ENCODE results near the gene DCLK1.

Gene DCLK1

GRCh38 chr13:35770756-35771297 lies 360.4 kb downstream of the DCLK1 start:
- no peak overlapping the region for H3K27ac ChIP-seq
- CTCF ChIA-PET: no interaction called here
- no peak for TF ChIP-seq CTCF (conservative IDR thresholded peaks at IDR 0.05; ENCODE audit: low read depth)

GRCh38 chr13:35769812-35770211 lies 361.4 kb downstream of the DCLK1 start:
- POLR2A ChIA-PET (ENCODE audit: low non-redundant PET): no interaction called here

More at GRCh38 chr13:35770756-35771297, 360.4 kb downstream of the DCLK1 start:
- no peak for DNase-seq (ENCODE audit: low spot score)
- POLR2A ChIA-PET (ENCODE audit: low non-redundant PET): no interaction called here

DNA sequence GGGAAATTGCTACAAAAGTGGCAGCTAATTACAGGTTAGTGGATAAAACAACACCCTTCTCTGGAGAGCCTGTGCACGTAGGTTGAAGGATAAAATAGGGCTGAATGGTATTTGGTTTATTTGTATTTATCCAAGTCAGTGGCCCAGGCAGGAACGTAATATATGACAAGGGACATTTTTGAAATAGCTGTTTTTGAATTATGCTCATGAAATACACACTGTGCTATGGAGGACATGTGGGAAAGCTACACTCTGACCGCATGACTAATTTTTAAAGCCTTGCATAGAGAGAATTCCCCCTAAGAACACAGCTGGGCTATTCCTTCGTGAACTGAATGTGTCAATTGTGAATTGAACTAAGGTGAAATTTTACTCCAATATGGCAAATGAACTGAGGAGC lies 362.6 kb downstream of the DCLK1 start:
- CTCF ChIA-PET: no interaction called here
- no peak overlapping the region for H3K27ac ChIP-seq
- POLR2A ChIA-PET (ENCODE audit: low non-redundant PET): no interaction called here
- TF ChIP-seq CTCF (conservative IDR thresholded peaks at IDR 0.05; ENCODE audit: low read depth): no peak
- DNase-seq (ENCODE audit: low spot score): no peak

More at GRCh38 chr13:35769812-35770211, 361.4 kb downstream of the DCLK1 start:
- CTCF ChIA-PET: no interaction called here
- no peak overlapping the region for H3K27ac ChIP-seq
- no peak for DNase-seq (ENCODE audit: low spot score)
- TF ChIP-seq CTCF (conservative IDR thresholded peaks at IDR 0.05; ENCODE audit: low read depth): no peak

DNA sequence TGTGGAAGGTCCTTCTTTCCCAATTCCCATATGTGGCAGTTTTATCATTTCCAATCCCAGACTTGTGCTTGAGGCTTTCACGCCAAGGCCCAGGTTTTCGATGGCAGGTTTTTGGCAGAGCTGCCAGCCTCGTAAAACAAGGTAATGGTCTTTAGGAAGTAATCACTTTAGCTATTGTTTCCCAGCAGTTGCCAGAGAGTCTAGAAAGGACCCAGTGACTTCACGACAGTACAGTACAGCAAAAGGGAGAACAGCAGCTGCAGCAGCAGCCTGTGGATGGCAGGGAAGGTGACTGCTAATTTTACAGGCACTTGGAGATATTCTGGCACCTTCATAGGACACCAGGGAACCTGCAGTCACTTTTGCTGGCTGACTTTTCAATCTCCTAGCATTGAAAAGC lies 363.1 kb downstream of the DCLK1 start:
- DNase-seq (ENCODE audit: low spot score): no peak
- H3K27ac ChIP-seq: no peak overlapping the region
- ChIA-PET CTCF (no interaction called here), POLR2A (ENCODE audit: low non-redundant PET) (no interaction called here)
- TF ChIP-seq CTCF (conservative IDR thresholded peaks at IDR 0.05; ENCODE audit: low read depth): no peak

DNA sequence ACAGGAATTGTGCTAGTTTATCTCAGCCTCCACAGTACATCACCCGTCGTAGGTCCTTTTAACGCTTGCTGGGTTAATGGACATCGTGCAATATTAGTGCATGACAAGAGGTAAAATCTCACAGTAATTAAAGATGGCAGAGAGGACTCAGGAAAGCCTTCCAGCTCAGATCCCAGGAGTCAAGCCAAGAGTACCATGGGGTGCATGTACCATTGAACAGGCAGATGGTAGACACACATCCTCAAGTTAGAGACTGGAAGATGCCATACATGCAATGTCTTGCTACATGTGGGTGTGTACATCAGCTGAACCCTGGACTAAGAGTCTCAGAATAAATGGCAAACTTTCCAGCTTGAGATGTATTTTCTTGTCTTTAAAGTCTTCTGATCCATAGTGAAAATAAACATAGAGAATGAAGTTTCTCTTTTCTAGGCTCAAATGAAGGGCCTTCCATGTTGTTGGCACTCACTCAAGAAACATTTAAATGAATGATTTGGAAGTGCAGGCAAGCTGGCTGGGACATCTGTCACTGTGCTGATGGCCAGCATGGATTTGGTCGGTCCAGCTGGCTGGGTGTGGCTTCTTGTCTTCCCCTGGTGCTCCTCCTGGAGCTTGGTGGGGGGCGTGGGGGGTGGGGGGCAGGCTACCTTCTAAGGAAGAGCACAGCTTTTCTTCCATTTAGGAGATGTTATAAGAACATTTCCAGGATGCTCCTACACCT lies 363.8 kb downstream of the DCLK1 start:
- no peak for DNase-seq (ENCODE audit: low spot score)
- no peak overlapping the region for H3K27ac ChIP-seq
- POLR2A ChIA-PET (ENCODE audit: low non-redundant PET): interaction anchor here (0.6 kb wide), 1 partner anchor 1760 kb away, joined by 6 read pairs; no protein-coding TSS in a partner anchor
- TF ChIP-seq CTCF (conservative IDR thresholded peaks at IDR 0.05; ENCODE audit: low read depth): no peak
- CTCF ChIA-PET: no interaction called here

DNA sequence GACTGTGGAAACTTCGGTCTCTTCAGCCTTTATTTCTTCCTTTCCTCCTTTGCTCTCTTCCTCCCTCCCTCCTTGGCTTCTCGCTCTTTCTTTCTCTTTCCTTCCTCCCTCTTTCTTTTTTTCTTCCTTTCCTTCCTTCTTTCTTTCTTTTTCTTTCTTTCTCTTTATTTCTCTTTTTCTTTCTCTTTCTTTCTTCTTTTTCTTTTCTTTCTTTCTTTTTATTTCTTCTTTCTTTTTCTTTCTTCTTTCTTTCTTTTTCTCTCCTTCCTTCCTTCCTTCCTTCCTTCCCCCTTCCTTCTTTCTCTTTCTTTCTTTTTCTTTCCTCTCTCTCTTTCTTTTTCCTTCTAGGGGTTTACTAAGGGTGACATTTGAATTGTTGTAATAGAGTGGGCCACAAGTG lies 364.5 kb downstream of the DCLK1 start:
- no peak overlapping the region for H3K27ac ChIP-seq
- CTCF ChIA-PET: no interaction called here
- no peak for TF ChIP-seq CTCF (conservative IDR thresholded peaks at IDR 0.05; ENCODE audit: low read depth)
- DNase-seq (ENCODE audit: low spot score): no peak
- POLR2A ChIA-PET (ENCODE audit: low non-redundant PET): no interaction called here

Data from RWPE1 (cell line).